ENCODE results near the gene OR10A4. TPM values are rescaled to one million over a fixed set of nuclear protein-coding genes. Genes with fewer than 3 reads are reported as not detected.
"Not testable (repeated sequence)": the region's sequence is repeated elsewhere in the genome, so short reads cannot be mapped to it uniquely, and the experiment has no call there.

OR10A4 gene, protein sequence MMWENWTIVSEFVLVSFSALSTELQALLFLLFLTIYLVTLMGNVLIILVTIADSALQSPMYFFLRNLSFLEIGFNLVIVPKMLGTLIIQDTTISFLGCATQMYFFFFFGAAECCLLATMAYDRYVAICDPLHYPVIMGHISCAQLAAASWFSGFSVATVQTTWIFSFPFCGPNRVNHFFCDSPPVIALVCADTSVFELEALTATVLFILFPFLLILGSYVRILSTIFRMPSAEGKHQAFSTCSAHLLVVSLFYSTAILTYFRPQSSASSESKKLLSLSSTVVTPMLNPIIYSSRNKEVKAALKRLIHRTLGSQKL
- not detected for polyA plus RNA-seq (2012; ENCODE audit: low read depth, missing spikeins)

DNA sequence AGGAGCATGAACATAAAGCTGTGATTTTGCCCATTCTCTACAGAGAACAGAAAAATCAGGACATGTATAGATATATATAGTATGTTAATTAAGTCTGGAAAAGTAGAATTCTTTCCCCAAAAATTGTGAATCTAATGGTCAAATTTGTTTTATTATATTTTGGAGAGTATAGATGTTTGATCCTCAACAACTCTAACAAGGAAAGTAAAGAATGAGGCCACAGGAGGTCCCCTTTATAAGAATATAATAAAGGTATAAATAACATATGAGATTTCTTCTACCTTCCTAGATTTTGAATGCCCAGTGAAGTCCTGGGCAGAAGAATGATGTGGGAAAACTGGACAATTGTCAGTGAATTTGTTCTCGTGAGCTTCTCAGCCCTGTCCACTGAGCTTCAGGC is at the start of gene OR10A4:
OR10A4 (plus strand) TSS at position 301 of the 400 bp plus-strand sequence; CDS start at position 324, 23 bp downstream.
- DNase-seq (ENCODE audit: insufficient read length, low spot score) (no peak), FAIRE-seq (no peak)
- no peak for TF ChIP-seq POU2F2 (IDR thresholded peaks at IDR 0.05; ENCODE audit: low read depth, low read length)
- no peak for TF ChIP-seq SPI1 (IDR thresholded peaks at IDR 0.05; ENCODE audit: low read depth, low read length)
- TF ChIP-seq PAX5 (IDR thresholded peaks at IDR 0.05; ENCODE audit: insufficient read depth, low read length, severe bottlenecking), result no peak
- no peak for TF ChIP-seq POLR2AphosphoS5 (IDR thresholded peaks at IDR 0.05; ENCODE audit: low read depth, low read length)
- TF ChIP-seq TAF1 (IDR thresholded peaks at IDR 0.05; ENCODE audit: low read depth, low read length), result no peak
- TF ChIP-seq POLR2A (IDR thresholded peaks at IDR 0.05; ENCODE audit: low read depth, low read length), result no peak

DNA sequence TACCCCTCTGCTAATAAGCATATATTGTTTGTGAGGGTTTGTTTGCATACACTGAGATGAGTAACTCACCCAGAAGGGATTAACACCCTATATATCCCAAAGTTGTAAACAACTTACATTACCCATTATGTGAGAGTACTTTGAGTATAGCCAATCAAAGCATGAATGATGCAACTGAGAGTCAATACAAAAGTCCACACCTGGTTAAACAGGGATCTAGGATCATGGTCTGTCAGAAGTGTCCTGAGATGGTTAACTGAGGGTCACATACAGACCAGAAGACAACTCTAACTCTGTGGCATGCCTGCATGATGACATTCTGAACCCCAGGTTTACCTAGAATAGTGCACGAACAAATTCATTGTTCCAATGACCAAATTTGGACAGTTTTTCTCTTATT is 48.3 kb upstream of the OR10A4 start:
- no peak for DNase-seq (ENCODE audit: insufficient read length, low spot score)
- no peak for FAIRE-seq
- no peak for TF ChIP-seq PAX5 (IDR thresholded peaks at IDR 0.05; ENCODE audit: insufficient read depth, low read length, severe bottlenecking)
- TF ChIP-seq POU2F2 (IDR thresholded peaks at IDR 0.05; ENCODE audit: low read depth, low read length), result no peak
- TF ChIP-seq SPI1 (IDR thresholded peaks at IDR 0.05; ENCODE audit: low read depth, low read length), result no peak
- TF ChIP-seq POLR2A (IDR thresholded peaks at IDR 0.05; ENCODE audit: low read depth, low read length), result no peak
- no peak for TF ChIP-seq TAF1 (IDR thresholded peaks at IDR 0.05; ENCODE audit: low read depth, low read length)
- no peak for TF ChIP-seq POLR2AphosphoS5 (IDR thresholded peaks at IDR 0.05; ENCODE audit: low read depth, low read length)

DNA sequence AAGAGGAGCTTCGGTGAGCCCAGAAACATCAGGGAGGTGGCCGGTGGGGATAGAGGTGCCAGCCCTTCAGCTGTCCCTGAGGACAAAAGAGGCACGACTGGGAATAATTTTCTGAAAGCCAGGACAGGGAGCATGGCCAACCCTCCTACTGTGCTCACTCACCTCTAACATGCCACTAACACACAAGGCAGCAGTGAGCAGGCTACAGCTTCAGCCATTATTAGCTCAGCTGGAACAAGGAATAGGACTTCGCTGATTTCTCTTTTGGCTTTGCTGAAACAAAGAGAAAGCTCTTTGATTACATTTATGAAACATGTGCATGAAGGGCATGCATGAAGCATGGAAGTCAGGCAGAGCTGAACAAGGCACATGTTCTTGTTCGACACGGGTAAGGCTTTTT is 43.1 kb upstream of the OR10A4 start:
- FAIRE-seq (no peak), DNase-seq (ENCODE audit: insufficient read length, low spot score) (no peak)

DNA sequence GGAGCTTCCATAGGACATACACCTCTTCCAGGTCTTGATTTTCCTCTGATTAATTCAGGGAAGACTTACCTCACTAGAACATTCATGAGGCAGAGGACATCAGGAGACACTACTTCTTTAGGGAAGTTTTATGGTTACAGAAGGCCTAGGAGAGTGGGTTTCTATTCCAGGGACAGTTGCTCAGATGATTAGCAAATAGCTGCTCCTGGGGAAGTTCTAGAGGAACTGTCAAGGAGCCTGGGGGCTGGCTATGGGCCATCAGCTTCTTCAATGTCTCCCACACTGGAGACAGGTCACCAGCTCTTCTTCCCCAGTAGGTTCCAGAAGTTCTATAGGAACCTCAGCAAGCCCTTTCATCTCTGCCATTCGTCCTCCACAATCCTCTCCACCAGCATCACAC is 42.4 kb upstream of the OR10A4 start:
- DNase-seq (ENCODE audit: insufficient read length, low spot score) (no peak), FAIRE-seq (no peak)
- no peak for TF ChIP-seq SPI1 (IDR thresholded peaks at IDR 0.05; ENCODE audit: low read depth, low read length)
- TF ChIP-seq POLR2AphosphoS5 (IDR thresholded peaks at IDR 0.05; ENCODE audit: low read depth, low read length), result no peak
- TF ChIP-seq TAF1 (IDR thresholded peaks at IDR 0.05; ENCODE audit: low read depth, low read length), result no peak
- TF ChIP-seq POU2F2 (IDR thresholded peaks at IDR 0.05; ENCODE audit: low read depth, low read length), result no peak
- no peak for TF ChIP-seq POLR2A (IDR thresholded peaks at IDR 0.05; ENCODE audit: low read depth, low read length)
- no peak for TF ChIP-seq PAX5 (IDR thresholded peaks at IDR 0.05; ENCODE audit: insufficient read depth, low read length, severe bottlenecking)

More for the DNA sequence above, 43.1 kb upstream of the OR10A4 start:
- TF ChIP-seq TAF1 (IDR thresholded peaks at IDR 0.05; ENCODE audit: low read depth, low read length) (no peak), POLR2A (IDR thresholded peaks at IDR 0.05; ENCODE audit: low read depth, low read length) (no peak), PAX5 (IDR thresholded peaks at IDR 0.05; ENCODE audit: insufficient read depth, low read length, severe bottlenecking) (no peak), POLR2AphosphoS5 (IDR thresholded peaks at IDR 0.05; ENCODE audit: low read depth, low read length) (no peak), SPI1 (IDR thresholded peaks at IDR 0.05; ENCODE audit: low read depth, low read length) (no peak), POU2F2 (IDR thresholded peaks at IDR 0.05; ENCODE audit: low read depth, low read length) (no peak)

DNA sequence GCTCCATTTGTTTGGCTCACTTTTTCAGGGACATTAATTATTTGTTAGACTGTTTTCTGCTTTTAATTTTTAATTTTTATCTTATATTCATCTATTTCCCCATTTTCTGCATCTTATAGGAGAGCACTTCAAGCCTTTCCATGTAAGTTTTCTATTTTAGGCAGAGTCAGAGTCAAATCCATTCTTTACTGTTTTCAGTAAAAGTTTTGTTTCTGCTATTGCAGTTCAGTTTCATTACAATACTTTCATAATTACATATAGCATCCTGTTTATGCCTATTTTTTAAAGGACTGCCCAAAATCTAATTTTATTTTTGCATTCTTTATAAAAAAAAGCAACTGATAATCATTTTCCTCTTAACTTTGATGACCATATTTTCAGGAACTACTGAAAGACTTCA is 34.7 kb upstream of the OR10A4 start:
- FAIRE-seq, result no peak
- TF ChIP-seq TAF1 (IDR thresholded peaks at IDR 0.05; ENCODE audit: low read depth, low read length) (no peak), POLR2A (IDR thresholded peaks at IDR 0.05; ENCODE audit: low read depth, low read length) (no peak), PAX5 (IDR thresholded peaks at IDR 0.05; ENCODE audit: insufficient read depth, low read length, severe bottlenecking) (no peak), POLR2AphosphoS5 (IDR thresholded peaks at IDR 0.05; ENCODE audit: low read depth, low read length) (no peak), POU2F2 (IDR thresholded peaks at IDR 0.05; ENCODE audit: low read depth, low read length) (no peak), SPI1 (IDR thresholded peaks at IDR 0.05; ENCODE audit: low read depth, low read length) (no peak)

DNA sequence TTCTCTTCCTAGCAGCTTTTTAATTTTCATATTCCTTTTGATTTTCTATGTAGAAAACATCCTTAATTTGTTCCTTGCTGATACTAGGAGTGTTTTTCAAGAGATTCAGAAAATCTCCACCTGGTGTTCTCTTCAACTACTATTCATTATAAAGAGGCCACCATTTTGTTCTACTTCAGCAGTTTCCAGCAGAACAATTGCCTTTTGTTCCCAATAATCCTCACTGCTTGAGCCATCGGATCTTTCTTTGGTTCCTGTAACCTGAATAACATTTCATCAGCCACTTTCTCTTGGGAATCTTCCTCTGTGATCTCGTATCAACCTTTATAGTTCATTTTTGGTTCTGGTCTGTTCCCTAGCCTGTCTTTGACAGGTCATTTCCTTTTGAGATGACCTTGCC is 32.8 kb upstream of the OR10A4 start:
- FAIRE-seq (no peak), DNase-seq (ENCODE audit: insufficient read length, low spot score) (no peak)
- TF ChIP-seq POU2F2 (IDR thresholded peaks at IDR 0.05; ENCODE audit: low read depth, low read length) (no peak), POLR2AphosphoS5 (IDR thresholded peaks at IDR 0.05; ENCODE audit: low read depth, low read length) (no peak), PAX5 (IDR thresholded peaks at IDR 0.05; ENCODE audit: insufficient read depth, low read length, severe bottlenecking) (no peak), POLR2A (IDR thresholded peaks at IDR 0.05; ENCODE audit: low read depth, low read length) (no peak), TAF1 (IDR thresholded peaks at IDR 0.05; ENCODE audit: low read depth, low read length) (no peak)

More for the DNA sequence above, 34.7 kb upstream of the OR10A4 start:
- DNase-seq (ENCODE audit: insufficient read length, low spot score), result no peak

DNA sequence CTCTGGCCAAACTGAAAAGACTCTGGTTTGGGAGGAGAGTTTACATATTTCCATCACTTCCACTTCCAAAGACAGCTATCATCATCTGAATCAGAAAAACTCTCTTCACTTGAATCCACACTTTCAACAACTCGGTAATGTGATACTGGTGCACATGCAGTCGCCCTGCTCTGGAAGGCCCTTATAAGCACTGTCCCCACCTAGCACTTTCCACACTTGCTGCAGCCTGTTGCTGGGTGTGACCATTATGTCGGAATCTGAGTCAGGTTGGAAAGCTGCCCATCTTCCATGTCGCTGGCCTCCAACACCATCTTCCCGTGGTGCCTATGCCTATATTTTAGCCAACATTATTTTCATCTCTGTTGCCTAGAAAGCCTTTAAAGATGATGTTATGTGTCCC is 32.1 kb upstream of the OR10A4 start:
- no peak for FAIRE-seq
- no peak for TF ChIP-seq SPI1 (IDR thresholded peaks at IDR 0.05; ENCODE audit: low read depth, low read length)
- no peak for TF ChIP-seq TAF1 (IDR thresholded peaks at IDR 0.05; ENCODE audit: low read depth, low read length)
- no peak for TF ChIP-seq POLR2AphosphoS5 (IDR thresholded peaks at IDR 0.05; ENCODE audit: low read depth, low read length)
- TF ChIP-seq POLR2A (IDR thresholded peaks at IDR 0.05; ENCODE audit: low read depth, low read length), result no peak
- TF ChIP-seq POU2F2 (IDR thresholded peaks at IDR 0.05; ENCODE audit: low read depth, low read length), result no peak
- no peak for TF ChIP-seq PAX5 (IDR thresholded peaks at IDR 0.05; ENCODE audit: insufficient read depth, low read length, severe bottlenecking)

DNA sequence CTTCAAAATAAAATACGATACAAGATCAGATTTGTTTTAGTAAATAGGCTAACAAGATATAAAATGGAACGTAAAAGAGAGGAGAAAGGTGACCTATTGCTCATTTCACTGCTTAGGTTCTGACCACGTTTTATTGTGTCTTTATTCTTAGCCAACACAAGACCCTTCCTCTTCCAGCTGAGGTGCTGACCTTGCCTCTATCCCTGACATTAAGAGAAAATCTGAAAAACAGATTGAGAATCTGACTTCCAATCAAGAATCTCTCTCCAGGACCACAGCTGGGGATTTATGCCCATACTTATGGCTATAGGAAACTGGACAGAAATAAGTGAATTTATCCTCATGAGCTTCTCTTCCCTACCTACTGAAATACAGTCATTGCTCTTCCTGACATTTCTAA is 31.0 kb upstream of the OR10A4 start, which contains the start of gene OR10A5:
OR10A5 (plus strand) TSS at position 301 of the 400 bp plus-strand sequence; CDS start at position 301, 0 bp downstream.
- FAIRE-seq (no peak), DNase-seq (ENCODE audit: insufficient read length, low spot score) (no peak)
- TF ChIP-seq POU2F2 (IDR thresholded peaks at IDR 0.05; ENCODE audit: low read depth, low read length), result no peak
- no peak for TF ChIP-seq POLR2AphosphoS5 (IDR thresholded peaks at IDR 0.05; ENCODE audit: low read depth, low read length)

More for the DNA sequence above, 32.1 kb upstream of the OR10A4 start:
- DNase-seq (ENCODE audit: insufficient read length, low spot score), result no peak

DNA sequence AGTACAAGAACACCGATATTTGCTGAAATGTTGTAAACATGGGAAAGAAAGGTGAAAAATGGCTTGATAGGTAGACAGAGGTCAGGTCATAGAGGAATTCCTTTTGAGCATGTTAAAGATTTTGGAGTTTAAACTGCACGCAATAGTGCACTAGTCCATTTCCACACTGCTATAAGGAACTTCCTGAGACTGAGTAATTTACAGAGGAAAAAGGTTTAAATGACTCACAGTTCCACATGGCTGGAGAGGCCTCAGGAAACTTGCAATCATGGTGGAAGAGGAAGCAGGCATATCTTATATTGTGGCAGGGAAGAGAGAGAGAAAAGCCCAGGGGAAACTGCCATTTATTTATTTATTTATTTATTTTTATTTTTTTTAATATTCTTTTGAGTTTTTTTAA is 25.9 kb upstream of the OR10A4 start:
- no peak for DNase-seq (ENCODE audit: insufficient read length, low spot score)
- FAIRE-seq, result no peak
- TF ChIP-seq PAX5 (IDR thresholded peaks at IDR 0.05; ENCODE audit: insufficient read depth, low read length, severe bottlenecking), result no peak

DNA sequence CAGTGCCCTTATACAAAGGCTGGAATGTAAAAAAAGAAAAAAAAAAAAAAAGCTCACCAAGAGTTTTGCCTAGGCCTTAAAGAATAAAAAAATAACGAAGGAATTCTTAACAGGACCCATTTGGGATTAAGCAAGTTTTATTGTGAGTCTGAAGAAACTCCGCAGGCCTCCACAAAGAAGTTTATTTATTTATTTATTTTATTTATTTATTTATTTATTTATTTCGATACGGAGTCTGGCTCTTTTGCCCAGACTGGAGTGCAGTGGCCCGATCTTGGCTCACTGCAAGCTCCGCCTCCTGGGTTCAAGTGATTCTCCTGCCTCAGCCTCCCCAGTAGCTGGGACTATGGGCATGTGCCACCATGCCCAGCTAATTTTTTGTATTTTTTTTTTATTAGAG is 21.6 kb upstream of the OR10A4 start:
- not testable (repeated sequence) for FAIRE-seq; DNase-seq (ENCODE audit: insufficient read length, low spot score)

Data from GM12891 (cell line).